ENCODE data around the gene SYTL4. TPM values are rescaled to one million over a fixed set of nuclear protein-coding genes. Genes with fewer than 3 reads are reported as not detected.

The SYTL4 gene
- total RNA-seq, 8 experiments from 2014 or later: 0.22 to 20.7 (median 3.2) TPM

DNA sequence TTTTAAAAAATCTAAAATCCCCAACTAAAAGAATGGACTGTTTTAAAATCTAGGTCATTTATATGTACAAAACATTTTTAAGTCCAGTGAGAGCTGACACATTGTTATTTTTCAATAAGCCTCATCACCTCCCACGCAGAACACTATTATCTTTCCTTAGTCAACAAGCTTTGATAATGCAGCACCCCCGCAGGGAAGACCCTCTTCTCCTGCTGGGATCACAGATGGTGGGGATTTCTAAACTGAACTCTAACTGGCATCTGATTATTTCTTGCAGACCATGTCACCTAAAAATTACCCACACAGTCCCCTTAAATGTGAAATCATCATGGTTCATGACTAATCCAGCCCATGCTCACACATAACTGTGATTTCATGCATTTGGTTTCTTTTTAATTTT lies 11.6 kb downstream of the SYTL4 start:
- Histone ChIP-seq H3K4me3 (no peak overlapping the region), H3K27ac (no peak overlapping the region), H3K4me1 (replicated peaks in 1 of 2) (peaks cover 0 to 7% of the 10 kb centered on the region in 2 donors)
- WGBS, 10 experiments: 0 to 20% methylated on average over 1 of the region's 2 CpGs; no CpG with 5 or more reads in 8 of the 10 experiments
- in situ Hi-C loops (cut with MboI; ENCODE audit: low pct_unique_long_range_greater_than_20kb in 2 of 9, low sequenced_read_pairs in 9 of 9, unreplicated experiment in 9 of 9): no loop called here
- peak in 1 of 8 experiments; percentile 31 for ATAC-seq (replicated peaks in 6 of 8)

DNA sequence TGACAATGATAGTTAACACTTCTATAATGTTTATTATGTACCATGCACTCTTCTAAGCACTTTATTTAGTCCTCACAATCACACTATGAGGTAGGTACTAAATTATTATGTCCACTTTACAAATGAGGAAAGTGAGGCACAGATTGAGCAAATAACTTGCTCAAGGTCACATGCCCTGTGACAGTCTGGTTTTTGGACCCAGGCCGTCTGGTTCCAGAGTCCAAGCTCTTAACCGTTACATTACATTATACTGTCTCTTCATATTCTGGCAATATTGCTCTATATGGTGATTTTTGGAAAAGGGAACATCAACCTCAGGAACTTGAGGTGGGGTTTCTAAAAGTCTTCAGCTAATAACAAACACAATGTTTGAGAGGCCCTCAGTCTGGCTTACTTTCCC lies 12.8 kb downstream of the SYTL4 start:
- peaks cover 0 to 7% of the 10 kb centered on the region in 2 donors for H3K4me1 ChIP-seq (replicated peaks in 1 of 2)
- no peak overlapping the region for H3K27ac ChIP-seq
- ATAC-seq (replicated peaks in 6 of 8): no peak
- no peak overlapping the region for H3K4me3 ChIP-seq
- in situ Hi-C loops (cut with MboI; ENCODE audit: low pct_unique_long_range_greater_than_20kb in 2 of 9, low sequenced_read_pairs in 9 of 9, unreplicated experiment in 9 of 9): no loop called here
- 62 to 100% (median 78%) methylated on average over 1 to 2 of the region's 2 CpGs; no CpG with 5 or more reads in 6 of the 10 experiments for WGBS, 10 experiments

DNA sequence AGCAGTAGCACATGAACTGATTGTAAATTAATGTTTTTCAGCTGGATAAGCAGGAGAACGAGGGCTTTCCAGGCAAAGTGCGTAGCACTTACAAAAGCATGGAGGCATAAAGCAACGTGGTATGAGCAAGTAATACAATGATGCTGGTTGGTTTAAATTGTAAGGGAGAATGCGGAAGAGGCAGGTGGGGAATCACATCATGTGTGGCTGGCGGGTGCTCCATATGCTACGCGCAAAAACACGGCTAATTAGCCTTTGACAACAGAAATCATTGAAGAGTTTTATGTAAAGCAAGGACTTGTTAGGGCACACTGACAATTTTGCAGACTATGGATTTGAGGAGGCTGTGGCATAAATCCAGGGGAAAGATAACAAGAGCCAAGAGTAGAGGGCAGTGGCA lies 14.6 kb downstream of the SYTL4 start:
- peaks cover 0 to 7% of the 10 kb centered on the region in 2 donors for H3K4me1 ChIP-seq (replicated peaks in 1 of 2)
- 25 to 97% (median 43%) methylated on average over 6 to 8 of the region's 8 CpGs; no CpG with 5 or more reads in 6 of the 10 experiments for WGBS, 10 experiments
- H3K27ac ChIP-seq: no peak overlapping the region
- peak in 2 of 8 experiments; percentile 56 for ATAC-seq (replicated peaks in 6 of 8)
- H3K4me3 ChIP-seq: no peak overlapping the region
- in situ Hi-C loops (cut with MboI; ENCODE audit: low pct_unique_long_range_greater_than_20kb in 2 of 9, low sequenced_read_pairs in 9 of 9, unreplicated experiment in 9 of 9): no loop called here

DNA sequence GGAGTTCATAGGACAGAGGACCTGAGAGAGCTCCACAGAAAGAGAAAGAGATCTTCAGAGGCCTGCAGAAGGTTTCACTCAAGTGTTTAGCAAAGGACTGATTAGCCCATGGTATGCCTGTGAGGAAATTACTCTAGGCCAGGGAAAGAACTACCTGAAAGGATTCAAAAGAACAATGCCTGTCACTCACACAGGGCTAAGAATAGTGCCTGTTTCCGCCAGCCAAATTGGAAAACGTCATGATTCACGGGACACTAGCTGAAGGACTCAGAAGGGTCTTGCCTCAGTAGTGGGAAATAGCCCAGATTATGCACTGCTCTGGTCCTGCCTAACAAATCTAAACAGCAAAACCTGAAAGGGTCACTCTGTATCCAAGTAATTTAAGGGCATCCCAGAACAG lies 21.1 kb downstream of the SYTL4 start:
- ATAC-seq (replicated peaks in 6 of 8): no peak
- 37 to 60% (median 46%) methylated on average over 1 to 3 of the region's 3 CpGs; no CpG with 5 or more reads in 6 of the 10 experiments for WGBS, 10 experiments
- H3K27ac ChIP-seq: no peak overlapping the region
- in situ Hi-C loops (cut with MboI; ENCODE audit: low pct_unique_long_range_greater_than_20kb in 2 of 9, low sequenced_read_pairs in 9 of 9, unreplicated experiment in 9 of 9): no loop called here
- no peaks in the 10 kb centered on the region for H3K4me1 ChIP-seq (replicated peaks in 1 of 2)
- no peak overlapping the region for H3K4me3 ChIP-seq

DNA sequence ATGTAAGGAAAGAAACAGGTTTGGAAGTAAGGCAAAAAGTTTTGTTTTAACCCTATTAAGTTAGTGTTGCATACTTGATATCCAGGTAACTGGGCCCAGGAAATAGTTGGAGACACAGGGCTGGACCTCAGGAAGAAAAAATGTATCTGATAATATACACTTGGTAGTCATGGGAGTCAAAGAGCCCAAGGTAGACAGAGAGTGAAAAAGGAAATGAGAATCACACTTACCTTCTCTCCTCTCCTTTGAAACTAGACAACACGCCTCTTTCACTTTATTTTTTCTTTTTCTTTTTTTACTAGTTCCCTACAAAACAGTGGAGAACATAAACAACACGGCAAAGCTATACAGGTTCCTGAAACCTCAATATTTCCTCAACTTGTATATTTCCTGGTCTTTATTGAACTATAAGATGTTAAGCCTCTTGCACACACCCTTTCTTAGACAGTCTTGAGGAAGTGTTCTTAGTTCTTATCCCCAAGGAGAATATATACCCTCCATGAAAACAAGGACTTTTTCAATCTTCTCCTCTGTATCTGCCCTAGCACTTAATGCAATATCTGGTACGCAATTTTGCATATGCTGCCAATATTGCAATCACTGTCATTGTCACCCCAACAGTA lies 27.2 kb downstream of the SYTL4 start:
- no peak overlapping the region for H3K27ac ChIP-seq
- WGBS, 10 experiments: 0 to 100% (median 67%) methylated on average over 1 to 3 of the region's 3 CpGs; no CpG with 5 or more reads in 2 of the 10 experiments
- no peaks in the 10 kb centered on the region for H3K4me1 ChIP-seq (replicated peaks in 1 of 2)
- H3K4me3 ChIP-seq: no peak overlapping the region
- ATAC-seq (replicated peaks in 6 of 8): no peak
- in situ Hi-C loops (cut with MboI; ENCODE audit: low pct_unique_long_range_greater_than_20kb in 2 of 9, low sequenced_read_pairs in 9 of 9, unreplicated experiment in 9 of 9): no loop called here

DNA sequence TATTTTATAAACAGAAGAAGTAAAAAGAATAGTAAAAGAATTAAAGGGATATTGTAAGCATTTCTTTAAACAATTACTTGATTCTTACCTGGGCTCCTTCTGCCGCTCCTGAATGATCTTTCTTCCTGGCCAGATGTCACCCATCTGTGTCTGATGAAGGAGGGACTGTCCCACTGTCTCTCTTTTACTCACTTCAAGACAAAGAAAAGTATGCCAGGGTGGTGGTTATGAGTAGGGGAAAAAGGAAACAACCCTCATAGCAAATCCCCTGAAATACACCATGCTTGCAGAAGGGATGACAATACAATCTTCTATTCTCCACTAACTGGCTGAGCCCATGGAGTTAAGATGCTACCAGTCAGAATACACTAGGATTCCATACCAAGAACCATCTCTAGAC lies 31.1 kb downstream of the SYTL4 start:
- in situ Hi-C loops (cut with MboI; ENCODE audit: low pct_unique_long_range_greater_than_20kb in 2 of 9, low sequenced_read_pairs in 9 of 9, unreplicated experiment in 9 of 9): no loop called here
- WGBS, 10 experiments: 29% methylated on average over 1 of the region's 1 CpG; no CpG with 5 or more reads in 9 of the 10 experiments
- Histone ChIP-seq H3K4me1 (replicated peaks in 1 of 2) (no peaks in the 10 kb centered on the region), H3K27ac (no peak overlapping the region), H3K4me3 (no peak overlapping the region)
- ATAC-seq (replicated peaks in 6 of 8): no peak

DNA sequence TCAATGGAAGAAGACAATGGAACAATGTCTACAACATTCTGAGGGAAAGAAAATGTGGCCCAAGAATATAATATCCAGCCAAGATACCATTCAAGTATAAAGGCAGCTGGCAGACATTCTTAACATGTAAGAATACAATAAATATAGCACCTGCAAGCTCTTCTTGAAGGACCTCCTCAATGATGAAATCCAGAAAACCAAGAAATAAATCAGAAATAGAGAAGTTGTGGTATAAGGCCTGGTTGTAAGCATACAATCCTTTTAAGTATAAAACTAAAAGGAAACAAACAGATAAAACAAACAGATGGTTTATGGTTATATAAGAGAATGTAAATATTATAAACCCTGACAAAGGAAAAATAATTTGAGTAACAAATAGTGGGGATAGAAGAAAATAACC lies 33.4 kb downstream of the SYTL4 start:
- Histone ChIP-seq H3K27ac (no peak overlapping the region), H3K4me3 (no peak overlapping the region), H3K4me1 (replicated peaks in 1 of 2) (no peaks in the 10 kb centered on the region)
- no peak for ATAC-seq (replicated peaks in 6 of 8)
- in situ Hi-C loops (cut with MboI; ENCODE audit: low pct_unique_long_range_greater_than_20kb in 2 of 9, low sequenced_read_pairs in 9 of 9, unreplicated experiment in 9 of 9): loop anchor here in 2 of 9 experiments (25.0 kb wide), 2 partner anchors 89 to 589 kb away; partner anchors contain the start of gene TAF7L (in 1 of the 2)

DNA sequence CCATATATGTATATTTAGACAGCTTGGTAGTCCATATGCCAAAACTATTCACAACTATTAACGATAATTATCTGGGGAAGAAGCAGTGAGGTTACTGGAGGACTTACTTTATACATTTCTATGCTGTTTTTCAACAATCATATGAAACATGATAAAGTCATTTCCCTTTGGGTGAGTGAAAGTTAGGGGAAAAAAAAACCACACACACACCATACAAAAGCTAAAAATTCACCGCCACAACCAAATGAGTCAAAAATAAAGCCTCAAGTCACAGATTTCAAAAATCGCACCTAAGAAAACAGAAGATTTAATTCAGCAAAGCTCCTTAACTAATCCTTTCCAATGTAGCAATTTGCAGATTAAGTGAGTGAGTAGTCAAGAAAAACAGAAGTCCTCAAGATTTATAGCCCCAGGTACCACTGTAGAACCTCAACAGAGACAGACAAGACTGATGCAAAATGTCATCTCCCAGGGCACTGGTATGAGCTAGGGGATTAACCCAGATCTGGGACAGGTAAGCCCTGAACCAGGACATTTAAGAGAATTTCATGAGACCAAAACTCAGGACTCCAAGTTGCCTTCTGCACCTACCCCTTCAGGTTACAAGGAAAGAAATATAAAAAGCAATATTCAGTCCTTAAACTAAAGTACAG lies 35.1 kb downstream of the SYTL4 start:
- H3K4me3 ChIP-seq: no peak overlapping the region
- no peak overlapping the region for H3K27ac ChIP-seq
- 17 to 100% (median 89%) methylated on average over 1 to 3 of the region's 3 CpGs; no CpG with 5 or more reads in 5 of the 10 experiments for WGBS, 10 experiments
- H3K4me1 ChIP-seq (replicated peaks in 1 of 2): no peaks in the 10 kb centered on the region
- no peak for ATAC-seq (replicated peaks in 6 of 8)
- in situ Hi-C loops (cut with MboI; ENCODE audit: low pct_unique_long_range_greater_than_20kb in 2 of 9, low sequenced_read_pairs in 9 of 9, unreplicated experiment in 9 of 9): loop anchor here in 2 of 9 experiments (25.0 kb wide), 2 partner anchors 90 to 590 kb away; partner anchors contain the start of gene TAF7L (in 1 of the 2)

DNA sequence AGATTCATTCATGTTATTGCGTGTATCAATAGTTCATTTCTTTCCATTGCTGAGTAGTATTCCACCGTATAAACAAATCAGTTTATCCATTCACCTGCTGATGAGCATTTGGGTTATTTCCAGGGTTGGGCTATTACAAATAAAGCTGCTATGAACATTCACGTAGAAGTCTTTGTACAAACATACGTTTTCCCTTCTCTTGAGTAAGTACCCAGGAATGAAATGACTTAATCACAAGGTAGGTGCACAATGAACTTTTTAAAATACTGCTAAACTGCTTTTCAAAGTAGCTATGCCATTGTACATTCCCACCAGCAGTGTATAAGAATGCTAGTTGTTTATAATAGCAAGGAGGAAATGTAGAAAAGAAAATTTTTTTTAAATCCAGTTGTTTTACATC lies 35.9 kb downstream of the SYTL4 start:
- H3K27ac ChIP-seq: no peak overlapping the region
- 44 to 100% (median 67%) methylated on average over 1 to 4 of the region's 4 CpGs; no CpG with 5 or more reads in 1 of the 10 experiments for WGBS, 10 experiments
- no peak overlapping the region for H3K4me3 ChIP-seq
- in situ Hi-C loops (cut with MboI; ENCODE audit: low pct_unique_long_range_greater_than_20kb in 2 of 9, low sequenced_read_pairs in 9 of 9, unreplicated experiment in 9 of 9): loop anchor here in 2 of 9 experiments (25.0 kb wide), 2 partner anchors 91 to 591 kb away; partner anchors contain the start of gene TAF7L (in 1 of the 2)
- no peak for ATAC-seq (replicated peaks in 6 of 8)
- H3K4me1 ChIP-seq (replicated peaks in 1 of 2): no peaks in the 10 kb centered on the region

DNA sequence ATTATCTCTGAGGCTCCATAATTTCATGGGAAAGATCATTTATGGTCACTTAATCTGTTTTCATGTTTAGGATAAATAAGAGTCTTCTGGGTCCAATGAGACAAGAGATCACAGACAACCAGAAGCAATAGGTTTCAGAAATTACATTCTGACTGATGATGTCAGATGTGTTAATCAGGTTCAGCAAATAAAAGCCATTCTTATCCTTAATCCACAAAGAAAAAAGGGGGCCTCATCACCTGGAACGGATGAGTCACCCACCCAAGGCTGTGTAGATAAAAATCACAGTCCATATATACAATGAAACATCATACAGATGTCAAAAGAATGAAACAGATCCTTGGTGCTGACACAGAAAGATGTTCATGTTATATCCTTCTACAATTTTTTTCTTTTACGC lies 36.6 kb downstream of the SYTL4 start:
- H3K4me1 ChIP-seq (replicated peaks in 1 of 2): no peaks in the 10 kb centered on the region
- in situ Hi-C loops (cut with MboI; ENCODE audit: low pct_unique_long_range_greater_than_20kb in 2 of 9, low sequenced_read_pairs in 9 of 9, unreplicated experiment in 9 of 9): loop anchor here in 2 of 9 experiments (25.0 kb wide), 2 partner anchors 92 to 592 kb away; partner anchors contain the start of gene TAF7L (in 1 of the 2)
- peak in 5 of 8 experiments; percentile 47 to 75 (median 65) for ATAC-seq (replicated peaks in 6 of 8)
- 38 to 100% (median 69%) methylated on average over 1 to 2 of the region's 2 CpGs; no CpG with 5 or more reads in 7 of the 10 experiments for WGBS, 10 experiments
- no peak overlapping the region for H3K27ac ChIP-seq
- no peak overlapping the region for H3K4me3 ChIP-seq

DNA sequence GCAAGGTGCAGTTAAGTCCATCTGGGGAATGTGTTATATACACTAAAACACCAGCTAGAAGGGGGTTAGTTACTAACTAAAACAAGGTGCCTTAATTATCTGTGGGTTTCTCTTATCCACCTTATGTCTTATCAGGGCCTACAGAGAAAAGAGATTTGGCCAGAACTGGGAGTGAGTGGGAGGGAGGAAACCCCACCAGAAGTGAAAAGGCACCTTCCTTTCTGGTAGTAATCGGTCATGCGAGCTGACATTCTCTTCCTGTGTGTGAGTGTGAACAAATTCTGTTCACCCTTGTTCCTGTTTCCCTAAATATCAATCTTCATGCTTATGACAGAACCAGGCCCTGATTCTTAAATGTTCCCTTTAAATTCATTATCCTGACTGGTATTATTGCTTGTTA lies 44.4 kb downstream of the SYTL4 start:
- 59% methylated on average over 2 of the region's 2 CpGs; no CpG with 5 or more reads in 9 of the 10 experiments for WGBS, 10 experiments

DNA sequence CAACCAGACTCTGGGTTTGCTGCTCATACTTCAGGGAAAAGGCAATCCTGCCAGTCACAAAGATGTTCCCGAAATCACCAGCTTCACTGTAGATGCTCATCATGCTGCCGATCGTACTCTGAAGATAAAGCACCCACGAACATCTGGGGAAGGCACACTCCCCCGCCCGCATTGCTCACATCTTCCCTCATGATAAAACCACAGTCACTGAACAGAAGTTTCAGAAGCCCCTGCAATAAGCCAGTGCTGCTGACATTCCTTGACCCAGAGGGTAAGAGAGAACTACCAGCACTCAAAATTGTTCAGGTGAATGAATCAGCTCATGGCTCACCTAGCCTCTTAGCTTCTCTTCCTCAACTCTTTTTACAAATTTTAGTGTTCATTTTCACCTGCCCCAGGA lies 44.8 kb downstream of the SYTL4 start:
- ATAC-seq (replicated peaks in 6 of 8): no peak
- H3K4me3 ChIP-seq: no peak overlapping the region
- in situ Hi-C loops (cut with MboI; ENCODE audit: low pct_unique_long_range_greater_than_20kb in 2 of 9, low sequenced_read_pairs in 9 of 9, unreplicated experiment in 9 of 9): loop anchor here in 3 of 9 experiments (10.0 to 25.0 kb wide), 3 partner anchors 88 to 600 kb away; partner anchors contain the start of gene TAF7L (in 1 of the 3)
- H3K4me1 ChIP-seq (replicated peaks in 1 of 2): no peaks in the 10 kb centered on the region
- WGBS, 10 experiments: 71 to 100% methylated on average over 2 to 5 of the region's 6 CpGs; no CpG with 5 or more reads in 8 of the 10 experiments
- H3K27ac ChIP-seq: no peak overlapping the region

More for the DNA sequence above, 44.4 kb downstream of the SYTL4 start:
- Histone ChIP-seq H3K27ac (no peak overlapping the region), H3K4me1 (replicated peaks in 1 of 2) (no peaks in the 10 kb centered on the region), H3K4me3 (no peak overlapping the region)
- no peak for ATAC-seq (replicated peaks in 6 of 8)
- in situ Hi-C loops (cut with MboI; ENCODE audit: low pct_unique_long_range_greater_than_20kb in 2 of 9, low sequenced_read_pairs in 9 of 9, unreplicated experiment in 9 of 9): loop anchor here in 3 of 9 experiments (10.0 to 25.0 kb wide), 3 partner anchors 87 to 600 kb away; partner anchors contain the start of gene TAF7L (in 1 of the 3)

DNA sequence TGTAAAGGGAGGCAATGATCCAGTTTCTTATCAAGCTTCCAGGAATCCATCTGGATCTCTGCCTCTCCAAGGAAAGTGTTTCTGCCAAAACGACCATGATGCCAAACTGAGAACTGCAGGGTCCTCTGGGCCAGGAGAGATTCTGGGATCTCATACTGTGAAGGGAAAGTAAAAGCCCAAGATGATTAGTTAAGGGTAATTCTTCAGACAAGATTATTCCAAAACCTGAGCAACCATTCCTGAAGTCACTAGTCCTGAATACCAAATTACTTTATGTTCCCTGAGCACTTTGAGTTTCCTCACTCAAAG lies 46.0 kb downstream of the SYTL4 start:
- Histone ChIP-seq H3K27ac (no peak overlapping the region), H3K4me3 (no peak overlapping the region), H3K4me1 (replicated peaks in 1 of 2) (no peaks in the 10 kb centered on the region)
- in situ Hi-C loops (cut with MboI; ENCODE audit: low pct_unique_long_range_greater_than_20kb in 2 of 9, low sequenced_read_pairs in 9 of 9, unreplicated experiment in 9 of 9): loop anchor here in 3 of 9 experiments (10.0 to 25.0 kb wide), 3 partner anchors 89 to 601 kb away; partner anchors contain the start of gene TAF7L (in 1 of the 3)
- 0 to 40% (median 14%) methylated on average over 1 of the region's 1 CpG; no CpG with 5 or more reads in 7 of the 10 experiments for WGBS, 10 experiments
- peak in 1 of 8 experiments; percentile 48 for ATAC-seq (replicated peaks in 6 of 8)

All from motor neuron (in vitro differentiated cells).